H54 (cell line): Measurements from ENCODE around the gene CEPT1.

Experiments
- DNase-seq: peaks from one replicate; pipeline ENCODE4 v3.0.0; 2011; ENCODE audit warnings: low spot score, mixed read lengths; ENCODE audit not compliant: insufficient read length
- FAIRE-seq: peaks from 3 replicates; lab custom pipeline; 2011; peaks lifted over from hg19 to GRCh38; lab: Jason Lieb, UNC
- POLR2A ChIP-seq: IDR thresholded peaks from 2 replicates; pipeline ENCODE4 v1.6.1; 2011; ENCODE audit warnings: low read depth, mild to moderate bottlenecking, low read length

Gene CEPT1

GRCh38 chr1:111192658-111193519, 52.9 kb downstream of the CEPT1 start:
- DNase-seq (no peak), FAIRE-seq (no peak)
- no peak for TF ChIP-seq POLR2A

GRCh38 chr1:111193712-111194480, 53.9 kb downstream of the CEPT1 start:
- FAIRE-seq (no peak), DNase-seq (no peak)
- TF ChIP-seq POLR2A = no peak

- TF ChIP-seq POLR2A = no peak
- FAIRE-seq (no peak), DNase-seq (no peak)
Measured at GRCh38 chr1:111195002-111195684, 55.1 kb downstream of the CEPT1 start.

GRCh38 chr1:111196213-111196612, 56.2 kb downstream of the CEPT1 start:
- FAIRE-seq = no peak
- no peak for DNase-seq
- no peak for TF ChIP-seq POLR2A

GRCh38 chr1:111197598-111198284, 57.7 kb downstream of the CEPT1 start:
- no peak for FAIRE-seq
- no peak for TF ChIP-seq POLR2A
- no peak for DNase-seq

GRCh38 chr1:111198836-111199235, 58.8 kb downstream of the CEPT1 start:
- FAIRE-seq (no peak), DNase-seq (no peak)
- no peak for TF ChIP-seq POLR2A

GRCh38 chr1:111199329-111199728, 59.3 kb downstream of the CEPT1 start:
- DNase-seq (no peak), FAIRE-seq (no peak)
- no peak for TF ChIP-seq POLR2A

- no peak for TF ChIP-seq POLR2A
- DNase-seq (no peak), FAIRE-seq (no peak)
Measured at GRCh38 chr1:111199881-111200801, 60.1 kb downstream of the CEPT1 start, which contains the start of gene DENND2D. Gene DENND2D (minus strand): TSS chr1:111200646. CDS start chr1:111200459, 187 bp downstream.

- no peak for TF ChIP-seq POLR2A
- DNase-seq = no peak
- FAIRE-seq = no peak
Measured at GRCh38 chr1:111200802-111201161, 60.8 kb downstream of the CEPT1 start.

GRCh38 chr1:111201275-111202090, 61.5 kb downstream of the CEPT1 start:
- FAIRE-seq = no peak
- no peak for DNase-seq
- TF ChIP-seq POLR2A = no peak

GRCh38 chr1:111202366-111202706, 62.3 kb downstream of the CEPT1 start:
- TF ChIP-seq POLR2A = no peak
- FAIRE-seq (no peak), DNase-seq (no peak)
